Islet precursor cell (in vitro differentiated cells): ENCODE measurements around the gene FFAR2.

Experiments
- DNase-seq: peaks from one replicate; pipeline ENCODE4 v3.0.0-alpha.2; 2018

FFAR2 gene

DNA sequence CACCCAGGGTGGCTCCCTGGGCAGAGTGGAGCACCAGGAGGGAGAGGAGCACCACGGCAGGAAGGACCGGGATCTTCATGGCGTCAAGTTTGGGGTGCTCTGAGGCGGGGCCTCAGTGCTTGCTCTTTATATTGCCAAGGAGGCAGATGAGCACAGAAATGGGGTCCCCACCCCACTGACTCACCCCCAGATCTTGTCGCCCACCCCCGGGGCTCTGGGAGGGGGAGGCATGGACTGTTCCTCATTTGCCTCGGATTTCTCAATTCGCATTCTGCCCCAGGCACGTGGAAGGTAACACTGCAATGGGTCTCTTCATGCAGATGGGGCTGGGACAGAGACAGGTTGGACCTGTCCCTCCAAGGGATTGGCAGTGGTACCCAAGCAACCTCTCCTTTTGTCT is 42.3 kb downstream of the FFAR2 start, which contains the start of gene KRTDAP:
Gene KRTDAP, minus strand, starts transcription at position 101 of the 400 bp plus-strand sequence. Its CDS starts 22 bp downstream, at position 79.
- no peak for DNase-seq

DNA sequence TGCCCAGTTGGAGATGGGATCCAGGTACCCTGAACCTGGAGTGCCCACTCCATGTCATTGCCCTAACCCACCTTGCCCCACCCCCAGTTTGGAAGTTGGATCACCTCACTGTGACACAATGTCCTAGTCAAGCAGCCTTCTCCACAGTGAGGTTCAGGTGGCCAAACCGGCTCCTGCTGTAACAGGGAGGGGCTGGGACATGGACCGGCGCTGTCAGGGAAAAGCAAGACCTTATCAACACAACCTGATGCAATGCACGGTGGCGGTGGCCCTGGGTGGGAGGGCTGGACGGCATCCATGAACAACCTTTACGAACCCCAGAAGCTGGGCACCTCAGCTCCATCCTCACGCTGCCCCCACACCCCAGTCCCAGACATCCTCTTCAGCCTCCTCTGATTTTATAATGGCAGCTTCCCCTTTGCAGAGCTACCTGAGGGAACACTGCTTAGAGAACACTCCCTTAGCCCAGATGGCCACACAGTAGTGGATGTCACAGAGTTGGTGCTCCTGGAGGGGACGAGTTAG is 43.8 kb downstream of the FFAR2 start:
- no peak for DNase-seq

DNA sequence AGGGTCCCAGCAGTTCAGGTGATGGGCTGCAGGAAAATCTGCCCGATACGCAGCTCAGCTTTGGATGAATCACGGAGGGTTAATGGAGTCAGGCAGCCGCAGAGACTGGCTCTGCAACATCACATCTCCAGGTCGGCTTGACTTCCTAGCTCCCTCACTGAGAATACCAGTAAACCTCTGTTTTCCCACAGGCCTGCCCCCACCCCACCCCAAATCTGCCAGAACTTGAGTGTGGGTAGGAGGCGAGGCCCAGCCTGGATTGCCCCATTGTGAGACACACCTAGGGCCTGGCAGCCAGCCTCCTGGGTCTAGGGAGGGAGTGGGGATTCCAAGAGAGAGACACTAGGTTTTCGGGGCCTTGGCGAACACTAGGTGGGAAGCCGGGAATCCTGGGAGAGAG is 45.9 kb downstream of the FFAR2 start:
- no peak for DNase-seq

DNA sequence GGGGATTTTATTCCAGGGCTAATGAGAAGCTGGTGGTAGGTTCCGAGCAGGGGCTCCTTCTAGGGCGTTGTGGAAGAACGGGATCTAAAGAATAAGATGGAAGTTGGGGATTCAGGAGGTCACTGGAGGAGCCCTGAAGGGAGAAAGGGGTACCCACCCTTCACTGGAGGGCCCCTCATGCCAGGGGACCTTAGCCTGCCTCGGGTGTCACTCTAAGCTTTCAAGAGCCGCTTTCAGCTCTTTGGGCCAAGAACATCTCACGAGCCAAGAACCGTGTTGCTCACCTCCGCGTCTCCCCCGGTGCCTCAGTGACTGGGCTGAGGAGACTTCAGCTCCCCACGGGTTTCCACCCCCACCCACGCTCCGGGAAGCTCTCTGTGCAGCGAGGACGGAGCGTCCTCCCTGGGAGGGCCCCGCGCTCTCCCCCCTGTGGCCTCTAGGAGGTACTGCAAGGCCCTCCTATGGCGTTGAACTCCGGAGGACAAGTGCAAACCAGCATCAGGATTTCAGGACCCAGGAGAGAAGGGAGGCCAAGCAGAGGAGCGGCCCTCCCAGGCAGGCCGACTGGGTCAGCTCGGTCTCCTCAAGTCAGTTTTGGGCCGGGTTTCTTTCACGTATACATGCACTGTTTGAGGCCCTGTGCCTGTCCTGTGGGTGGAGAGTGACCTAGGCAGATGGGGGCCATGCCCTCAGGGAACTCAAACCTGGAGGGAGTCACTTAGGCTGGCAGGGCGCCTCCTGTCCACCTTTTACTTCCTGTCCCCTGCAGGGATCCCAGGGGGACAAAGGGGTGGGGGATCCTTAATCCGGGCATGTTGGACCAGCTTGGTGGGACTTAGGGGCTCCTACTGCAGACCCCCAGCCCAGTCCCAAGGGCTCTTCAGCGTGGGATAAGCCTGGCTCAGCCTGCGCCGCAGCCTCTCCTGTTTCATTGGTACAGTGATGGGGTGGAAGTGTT is 47.3 kb downstream of the FFAR2 start:
- peak; percentile 84 for DNase-seq

DNA sequence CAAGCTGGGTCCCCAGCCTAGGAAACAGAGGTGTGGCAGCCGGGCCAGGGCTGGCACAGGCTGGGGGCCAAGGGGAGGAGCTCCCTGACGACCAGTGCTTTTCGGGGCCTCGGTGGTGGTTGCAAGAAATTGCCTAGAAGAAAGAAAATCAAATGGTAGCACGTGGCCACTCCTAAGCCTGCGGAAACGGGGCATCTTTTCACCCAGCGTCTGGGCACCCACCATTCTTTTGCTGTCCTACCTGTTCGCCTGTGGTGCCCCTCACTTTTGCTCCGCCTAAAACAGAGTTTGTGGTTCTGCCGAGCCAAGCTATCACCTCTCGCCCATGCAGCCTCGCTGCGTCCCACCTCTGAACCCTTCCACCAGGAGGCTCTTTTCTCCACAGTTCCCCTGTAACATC is 49.3 kb downstream of the FFAR2 start:
- no peak for DNase-seq

DNA sequence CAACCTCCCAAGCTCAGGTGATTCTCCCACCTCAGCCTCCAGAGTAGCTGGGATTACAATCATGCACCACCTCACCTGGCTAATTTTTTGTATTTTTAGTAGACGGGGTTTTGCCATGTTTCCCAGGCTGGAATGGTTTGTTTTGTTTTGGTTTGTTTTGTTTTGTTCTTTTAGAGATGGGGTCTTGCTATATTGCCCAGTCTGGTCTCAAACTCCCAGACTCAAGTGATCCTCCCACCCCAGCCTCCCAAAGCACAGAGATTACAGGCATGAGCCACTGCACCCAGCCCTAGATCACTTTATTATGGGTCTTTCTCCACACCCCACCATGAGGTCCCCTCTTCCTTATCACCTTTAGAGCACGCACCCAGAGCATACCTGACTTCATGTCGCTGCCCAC is 50.2 kb downstream of the FFAR2 start:
- DNase-seq: no peak

DNA sequence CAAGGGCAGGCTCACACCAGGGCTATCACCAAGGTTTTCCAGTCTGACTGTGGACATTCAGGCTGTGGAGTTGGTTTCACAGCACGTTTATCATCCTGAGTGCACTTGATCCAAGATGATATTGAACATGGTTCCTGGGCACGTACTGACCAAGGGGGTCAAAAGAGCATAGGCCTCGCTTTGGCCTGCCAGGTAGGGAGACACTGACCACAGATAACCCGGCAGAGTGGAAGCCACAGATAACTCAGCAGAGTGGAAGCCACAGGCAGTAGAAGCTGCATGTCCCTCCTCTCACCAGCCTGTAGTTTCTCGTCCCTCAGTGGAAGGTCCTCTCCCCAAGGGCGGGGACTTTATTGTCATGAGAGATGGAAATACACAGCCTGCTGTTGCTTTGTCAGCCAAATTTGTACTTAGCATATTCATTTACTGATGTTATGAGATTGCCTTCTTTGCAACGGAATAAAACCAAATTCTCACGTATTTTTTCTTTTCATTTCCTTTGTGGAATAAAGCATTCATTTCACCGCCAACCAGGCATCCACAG is 51.0 kb downstream of the FFAR2 start:
- no peak for DNase-seq

DNA sequence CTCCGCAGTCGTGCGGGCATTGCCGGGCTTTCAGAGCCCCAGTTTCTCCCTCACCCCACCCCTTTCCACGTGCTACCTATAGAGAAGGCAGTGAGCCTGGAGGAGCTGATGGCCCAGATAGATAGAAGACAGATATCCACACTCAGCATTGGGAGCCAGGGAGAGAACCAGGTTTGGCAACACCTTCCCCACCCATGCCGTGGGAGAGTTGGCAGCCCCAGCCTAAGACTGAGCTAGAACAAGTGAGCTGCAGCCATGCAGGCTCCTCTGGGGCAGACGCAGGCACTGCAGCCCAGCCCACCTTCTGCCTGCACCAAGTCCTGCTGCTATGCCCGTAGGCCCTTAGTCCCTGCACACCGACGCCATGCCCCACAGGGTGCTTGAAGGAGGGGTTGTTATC is 52.6 kb downstream of the FFAR2 start:
- DNase-seq: no peak
